Panc1 (cell line): ENCODE measurements around the gene MTLN.

Experiments
- POLR2AphosphoS5 ChIP-seq: IDR thresholded peaks from 2 replicates; pipeline ENCODE4 v1.6.1; 2012; ENCODE audit warnings: mild to moderate bottlenecking, low read depth, low read length, moderate library complexity
- SIN3A ChIP-seq: IDR thresholded peaks from 2 replicates; pipeline ENCODE4 v1.6.1; 2012; ENCODE audit warnings: low read depth, mild to moderate bottlenecking, low read length, moderate library complexity, borderline replicate concordance; ENCODE audit not compliant: insufficient read depth
- TCF7L2 ChIP-seq: IDR thresholded peaks from 2 replicates; pipeline ENCODE4 v1.6.1; 2011; ENCODE audit warnings: mild to moderate bottlenecking, low read depth, low read length, inconsistent platforms
- TF ChIP-seq, protein P1 (sequence below): fragments of 450-650 bp; IDR thresholded peaks from 2 replicates; pipeline ENCODE4 v1.5.1; 2017; ENCODE audit warnings: mild to moderate bottlenecking

DNA sequence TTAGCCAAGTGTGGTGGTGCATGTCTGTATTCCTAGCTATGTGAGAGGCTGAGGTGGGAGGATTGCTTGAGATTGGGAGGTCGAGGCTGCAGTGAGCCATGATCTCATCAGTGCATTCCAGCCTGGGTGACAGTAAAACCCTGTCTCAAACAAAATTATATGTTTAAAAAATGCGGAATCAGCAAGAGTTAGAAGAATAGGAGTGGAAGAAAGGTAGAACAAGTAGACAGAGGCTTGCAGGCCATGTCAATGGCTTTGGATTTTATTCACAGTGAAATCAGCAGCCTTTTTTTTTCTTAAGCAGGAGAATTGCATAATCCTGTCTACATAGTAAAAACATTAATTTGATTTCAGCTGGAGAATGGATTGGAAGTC lies 7.8 kb upstream of the MTLN start:
- TF ChIP-seq, protein P1, sequence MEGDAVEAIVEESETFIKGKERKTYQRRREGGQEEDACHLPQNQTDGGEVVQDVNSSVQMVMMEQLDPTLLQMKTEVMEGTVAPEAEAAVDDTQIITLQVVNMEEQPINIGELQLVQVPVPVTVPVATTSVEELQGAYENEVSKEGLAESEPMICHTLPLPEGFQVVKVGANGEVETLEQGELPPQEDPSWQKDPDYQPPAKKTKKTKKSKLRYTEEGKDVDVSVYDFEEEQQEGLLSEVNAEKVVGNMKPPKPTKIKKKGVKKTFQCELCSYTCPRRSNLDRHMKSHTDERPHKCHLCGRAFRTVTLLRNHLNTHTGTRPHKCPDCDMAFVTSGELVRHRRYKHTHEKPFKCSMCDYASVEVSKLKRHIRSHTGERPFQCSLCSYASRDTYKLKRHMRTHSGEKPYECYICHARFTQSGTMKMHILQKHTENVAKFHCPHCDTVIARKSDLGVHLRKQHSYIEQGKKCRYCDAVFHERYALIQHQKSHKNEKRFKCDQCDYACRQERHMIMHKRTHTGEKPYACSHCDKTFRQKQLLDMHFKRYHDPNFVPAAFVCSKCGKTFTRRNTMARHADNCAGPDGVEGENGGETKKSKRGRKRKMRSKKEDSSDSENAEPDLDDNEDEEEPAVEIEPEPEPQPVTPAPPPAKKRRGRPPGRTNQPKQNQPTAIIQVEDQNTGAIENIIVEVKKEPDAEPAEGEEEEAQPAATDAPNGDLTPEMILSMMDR = no peak
- TF ChIP-seq POLR2AphosphoS5 = no peak
- no peak for TF ChIP-seq TCF7L2
- TF ChIP-seq SIN3A = no peak
